Endothelial cell of umbilical vein (primary cell): ENCODE results near the gene SH3PXD2A. TPM values are rescaled to one million over a fixed set of nuclear protein-coding genes. Genes with fewer than 3 reads are reported as not detected.

ENCODE experiments used
- BruUV-seq: library from RNA; stranded (reverse); fragments of 400-500 nt; replicated peaks from 2 replicates; lab custom pipeline; 2021; lab: Mats Ljungman, UMichigan
- CTCF ChIA-PET: fragments of 300-600, 350-600 bp; sonication (Branson Sonifier 250); formaldehyde crosslinking; loops from one replicate; lab custom pipeline; 2021; ENCODE audit warnings: antibody characterized with exemption, inconsistent platforms; lab: Charles Lee
- POLR2A ChIA-PET: fragments of 300-600, 350-600 bp; sonication (Branson Sonifier 250); formaldehyde crosslinking; loops from one replicate; lab custom pipeline; 2021; ENCODE audit warnings: antibody characterized with exemption, inconsistent platforms; lab: Charles Lee
- DNase-seq: peaks from one replicate; pipeline ENCODE4 v3.0.0-alpha.2; 2011; ENCODE audit warnings: low read depth, low spot score
- FAIRE-seq: peaks from 2 replicates; lab custom pipeline; 2011; peaks lifted over from hg19 to GRCh38; lab: Jason Lieb, UNC
- H2AFZ ChIP-seq: 2 replicates; pipeline ENCODE4 v1.6.0; 2012; ENCODE audit warnings: low read depth, low read length, control low read depth, inconsistent platforms
- H3K27ac ChIP-seq: 2 replicates; pipeline ENCODE4 v1.5.1; 2011; ENCODE audit warnings: low read depth, mild to moderate bottlenecking, control low read depth, low read length, moderate library complexity; ENCODE audit not compliant: insufficient read depth
- H3K27me3 ChIP-seq, 2 experiments: 2 replicates each; pipeline versions ENCODE4 v1.6.0 to v1.6.1; 2011; ENCODE audit warnings: low read length in 2 of 2, mixed read lengths in 1 of 2; ENCODE audit not compliant: control insufficient read depth in 2 of 2, insufficient read depth in 2 of 2
- H3K36me3 ChIP-seq, 2 experiments: 2 replicates in 1 of 2; 3 replicates in 1 of 2; pipeline ENCODE4 v1.5.1; 2011; ENCODE audit warnings: low read length in 2 of 2, mild to moderate bottlenecking in 1 of 2, moderate library complexity in 1 of 2; ENCODE audit not compliant: control insufficient read depth in 2 of 2, insufficient read depth in 2 of 2; ENCODE audit errors: extremely low read depth in 1 of 2
- H3K4me1 ChIP-seq: 3 replicates; pipeline ENCODE4 v1.5.1; 2011; ENCODE audit warnings: mild to moderate bottlenecking, low read length; ENCODE audit not compliant: control insufficient read depth, insufficient read depth; ENCODE audit errors: extremely low read depth
- H3K4me2 ChIP-seq: 2 replicates; pipeline ENCODE4 v1.6.1; 2011; ENCODE audit warnings: low read length, control low read depth, mixed read lengths; ENCODE audit not compliant: insufficient read depth
- H3K4me3 ChIP-seq, 3 experiments: fragments of 200-600 bp in 1 of 3; sonication (generic), shearing (Covaris generic) in 1 of 3; replicated peaks in 1 of 3; 2 replicates each; pipeline ENCODE4 v1.5.1; 2011 to 2016; ENCODE audit warnings: control low read depth in 3 of 3, low read length in 3 of 3, mild to moderate bottlenecking in 2 of 3, inconsistent platforms in 1 of 3, low read depth in 1 of 3, moderate library complexity in 1 of 3; ENCODE audit not compliant: insufficient read depth in 1 of 3
- H3K79me2 ChIP-seq: 2 replicates; pipeline ENCODE4 v1.6.0; 2012; ENCODE audit warnings: low read length, inconsistent platforms; ENCODE audit not compliant: control insufficient read depth, insufficient read depth
- H3K9ac ChIP-seq: replicated peaks from 2 replicates; pipeline ENCODE3; 2011; ENCODE audit warnings: low read length, control low read depth; ENCODE audit not compliant: insufficient read depth; ENCODE audit errors: extremely low read depth
- H3K9me1 ChIP-seq: replicated peaks from 3 replicates; pipeline ENCODE4 v1.6.0; 2011; ENCODE audit warnings: mild to moderate bottlenecking, low read length; ENCODE audit not compliant: control insufficient read depth, insufficient read depth; ENCODE audit errors: extremely low read depth
- H3K9me3 ChIP-seq: replicated peaks from 2 replicates; pipeline ENCODE4 v1.5.1; 2012; ENCODE audit warnings: low read length, inconsistent platforms; ENCODE audit not compliant: control insufficient read depth, insufficient read depth
- H4K20me1 ChIP-seq: replicated peaks from 2 replicates; pipeline ENCODE3; 2011; ENCODE audit warnings: mild to moderate bottlenecking, low read length; ENCODE audit not compliant: control insufficient read depth, insufficient read depth; ENCODE audit errors: extremely low read depth
- CTCF ChIP-seq, 2 donors: IDR thresholded peaks; 1 replicate in 1 of 2; 2 replicates in 1 of 2; pipeline ENCODE4 v1.5.1; 2011; ENCODE audit warnings: low read length in 2 of 2, mild to moderate bottlenecking in 2 of 2, moderate library complexity in 2 of 2, control low read depth in 1 of 2, inconsistent platforms in 1 of 2, low read depth in 1 of 2; ENCODE audit not compliant: insufficient read depth in 1 of 2; ENCODE audit errors: extremely low read depth in 1 of 2
- EZH2 ChIP-seq: IDR thresholded peaks from 2 replicates; pipeline ENCODE4 v1.6.1; 2012; ENCODE audit warnings: borderline replicate concordance, low read depth, mild to moderate bottlenecking, moderate library complexity, low read length, inconsistent platforms; ENCODE audit not compliant: severe bottlenecking
- FOS ChIP-seq: IDR thresholded peaks from 2 replicates; pipeline ENCODE4 v1.6.1; 2011; ENCODE audit warnings: mild to moderate bottlenecking, low read length, moderate library complexity, borderline replicate concordance; ENCODE audit not compliant: insufficient read depth
- GATA2 ChIP-seq: IDR thresholded peaks from 2 replicates; pipeline ENCODE4 v1.7.0; 2011; ENCODE audit warnings: low read depth, mild to moderate bottlenecking, moderate library complexity, mixed read lengths, low read length; ENCODE audit not compliant: insufficient read length, insufficient read depth
- JUN ChIP-seq: IDR thresholded peaks from 2 replicates; pipeline ENCODE4 v1.6.1; 2011; ENCODE audit warnings: borderline replicate concordance, low read depth; ENCODE audit not compliant: insufficient read length, insufficient read depth
- MAX ChIP-seq: IDR thresholded peaks from 2 replicates; pipeline ENCODE4 v1.6.1; 2011; ENCODE audit not compliant: insufficient read depth, insufficient read length
- MYC ChIP-seq: IDR thresholded peaks from one replicate; pipeline ENCODE4 v1.6.1; 2011; ENCODE audit warnings: mild to moderate bottlenecking, low read depth, low read length
- POLR2A ChIP-seq: IDR thresholded peaks from 2 replicates; pipeline ENCODE4 v1.6.1; 2012; ENCODE audit warnings: low read depth, mild to moderate bottlenecking, control low read depth, low read length
- POLR2AphosphoS5 ChIP-seq: IDR thresholded peaks from 2 replicates; pipeline ENCODE4 v1.6.1; 2012; ENCODE audit warnings: low read depth, mild to moderate bottlenecking, control low read depth, low read length, moderate library complexity; ENCODE audit not compliant: insufficient read depth
- dilution Hi-C: fragments of 300-500 bp; cut with MboI; formaldehyde crosslinking; loops from one replicate; pipeline ENCODE4 v1.15.0; 2019; ENCODE audit warnings: low sequenced_read_pairs; ENCODE audit not compliant: extremely low pct_ligation_motif_present
- intact Hi-C: fragments of 100-400 bp; cut with micrococcal nuclease; formaldehyde crosslinking; loops from one replicate; pipeline ENCODE4 v1.10.0; 2022
- polyA plus RNA-seq, 4 experiments: library from polyadenylated mRNA; depleted of rRNA in 3 of 4; stranded (reverse) in 3 of 4; unstranded in 1 of 4; fragments of >200 nt; gene quantifications; 2 replicates each; pipeline versions ENCODE4 v1.2.1 to v1.2.3, GENCODE V29; 2011 to 2012; ENCODE audit warnings: missing spikeins in 1 of 4
- total RNA-seq: library from RNA; stranded (reverse); gene quantifications from 2 replicates; pipeline ENCODE4 v1.2.3, GENCODE V29; 2021

SH3PXD2A gene
- total and polyA plus RNA-seq, 2 donors (not counting 3 experiments of a cell fraction or from before 2014, with no cell fraction given): 1.4 to 5.1 TPM

GRCh38 chr10:103849880-103850571 lies 5.3 kb downstream of the SH3PXD2A start:
- Histone ChIP-seq H4K20me1 (no peaks in the 10 kb centered on the region), H3K9me3 (no peaks in the 10 kb centered on the region), H3K27me3 (no peaks in the 10 kb centered on the region), H2AFZ (peak overlapping the region; percentile 61), H3K4me3 (no peak overlapping the region), H3K4me2 (peak overlapping the region; percentile 73), H3K9me1 (no peaks in the 10 kb centered on the region), H3K36me3 (no peaks in the 10 kb centered on the region), H3K27ac (peak overlapping the region; percentile 63), H3K4me1 (peaks cover 53% of the 10 kb centered on the region), H3K79me2 (peaks cover 10% of the 10 kb centered on the region), H3K9ac (peak overlapping the region; percentile 48)
- dilution Hi-C loops: loop anchor here (25.0 kb wide), 1 partner anchor 138 kb away; no protein-coding TSS in a partner anchor
- POLR2A ChIA-PET: no interaction called here
- BruUV-seq: no TSS peak
- CTCF ChIA-PET: interaction anchor here (1.0 to 3.9 kb wide), 3 partner anchors 37 to 137 kb away, joined by 4 to 26 read pairs (median 4); no protein-coding TSS in a partner anchor
- FAIRE-seq (peak; percentile 96), DNase-seq (peak; percentile 75)
- TF ChIP-seq FOS (peak; percentile 75), GATA2 (no peak), POLR2AphosphoS5 (peak; percentile 75)
- intact Hi-C loops: no loop called here

- peaks cover 10% of the 10 kb centered on the region for H3K79me2 ChIP-seq
- POLR2A ChIA-PET: no interaction called here
These were observed 6.0 kb downstream of the SH3PXD2A start for GRCh38 chr10:103849212-103849877.

More at GRCh38 chr10:103849212-103849877, 6.0 kb downstream of the SH3PXD2A start:
- Histone ChIP-seq H3K27me3 (no peaks in the 10 kb centered on the region), H3K9me3 (no peaks in the 10 kb centered on the region), H3K9me1 (no peaks in the 10 kb centered on the region), H4K20me1 (no peaks in the 10 kb centered on the region), H3K4me1 (peaks cover 46% of the 10 kb centered on the region), H3K36me3 (no peaks in the 10 kb centered on the region), H3K9ac (no peak overlapping the region), H2AFZ (no peak overlapping the region), H3K4me2 (peak overlapping the region; percentile 73), H3K4me3 (no peak overlapping the region), H3K27ac (peak overlapping the region; percentile 63)
- TF ChIP-seq POLR2A (no peak), JUN (no peak), FOS (no peak), MAX (no peak), MYC (no peak), CTCF (IDR thresholded peaks at IDR 0.05; ENCODE audit: extremely low read depth in 1 of 2, insufficient read depth in 1 of 2, low read depth in 1 of 2, low read length in 2 of 2) (no peak), EZH2 (no peak), GATA2 (no peak)
- intact Hi-C loops: no loop called here
- CTCF ChIA-PET: interaction anchor here (1.0 to 3.9 kb wide), 11 partner anchors 11 to 137 kb away, joined by 3 to 26 read pairs (median 5); no protein-coding TSS in a partner anchor
- FAIRE-seq (no peak), DNase-seq (no peak)
- BruUV-seq: no TSS peak
- dilution Hi-C loops: no loop called here
